GM12875 (cell line): Measurements from ENCODE around the gene DNAH5.

Source experiments
- H3K4me3 ChIP-seq: one replicate; pipeline ENCODE4 v1.5.1; 2011; ENCODE audit warnings: low read depth, low read length, control low read depth
- CTCF ChIP-seq: IDR thresholded peaks from 2 replicates; pipeline ENCODE4 v1.5.1; 2011; ENCODE audit warnings: low read depth, mild to moderate bottlenecking, control low read depth, inconsistent platforms, low read length, moderate library complexity, borderline replicate concordance; ENCODE audit not compliant: insufficient read depth

Gene DNAH5

GRCh38 chr5:13740471-13740870, 204.0 kb downstream of the DNAH5 start:
- no peak for TF ChIP-seq CTCF
- no peak overlapping the region for H3K4me3 ChIP-seq

GRCh38 chr5:13739479-13739878, 205.0 kb downstream of the DNAH5 start:
- H3K4me3 ChIP-seq = no peak overlapping the region
- no peak for TF ChIP-seq CTCF

GRCh38 chr5:13735691-13736090, 208.8 kb downstream of the DNAH5 start:
- H3K4me3 ChIP-seq = no peak overlapping the region
- TF ChIP-seq CTCF = no peak

- no peak overlapping the region for H3K4me3 ChIP-seq
- TF ChIP-seq CTCF = no peak
These were observed 213.3 kb downstream of the DNAH5 start for GRCh38 chr5:13731121-13731628.

- H3K4me3 ChIP-seq = no peak overlapping the region
- no peak for TF ChIP-seq CTCF
These were observed 235.6 kb downstream of the DNAH5 start for GRCh38 chr5:13708906-13709305.

- no peak for TF ChIP-seq CTCF
- H3K4me3 ChIP-seq = no peak overlapping the region
These were observed 236.1 kb downstream of the DNAH5 start for GRCh38 chr5:13708432-13708831.

- TF ChIP-seq CTCF = no peak
- H3K4me3 ChIP-seq = no peak overlapping the region
These were observed 240.1 kb downstream of the DNAH5 start for GRCh38 chr5:13704396-13704795.
